ENCODE data around the gene ZNF723. TPM values are rescaled to one million over a fixed set of nuclear protein-coding genes. Genes with fewer than 3 reads are reported as not detected.
"Not testable (repeated sequence)": the region's sequence is repeated elsewhere in the genome, so short reads cannot be mapped to it uniquely, and the experiment has no call there.

Gene ZNF723
- total RNA-seq, result not detected in 2 replicates
- long read RNA-seq, result 0 reads

DNA sequence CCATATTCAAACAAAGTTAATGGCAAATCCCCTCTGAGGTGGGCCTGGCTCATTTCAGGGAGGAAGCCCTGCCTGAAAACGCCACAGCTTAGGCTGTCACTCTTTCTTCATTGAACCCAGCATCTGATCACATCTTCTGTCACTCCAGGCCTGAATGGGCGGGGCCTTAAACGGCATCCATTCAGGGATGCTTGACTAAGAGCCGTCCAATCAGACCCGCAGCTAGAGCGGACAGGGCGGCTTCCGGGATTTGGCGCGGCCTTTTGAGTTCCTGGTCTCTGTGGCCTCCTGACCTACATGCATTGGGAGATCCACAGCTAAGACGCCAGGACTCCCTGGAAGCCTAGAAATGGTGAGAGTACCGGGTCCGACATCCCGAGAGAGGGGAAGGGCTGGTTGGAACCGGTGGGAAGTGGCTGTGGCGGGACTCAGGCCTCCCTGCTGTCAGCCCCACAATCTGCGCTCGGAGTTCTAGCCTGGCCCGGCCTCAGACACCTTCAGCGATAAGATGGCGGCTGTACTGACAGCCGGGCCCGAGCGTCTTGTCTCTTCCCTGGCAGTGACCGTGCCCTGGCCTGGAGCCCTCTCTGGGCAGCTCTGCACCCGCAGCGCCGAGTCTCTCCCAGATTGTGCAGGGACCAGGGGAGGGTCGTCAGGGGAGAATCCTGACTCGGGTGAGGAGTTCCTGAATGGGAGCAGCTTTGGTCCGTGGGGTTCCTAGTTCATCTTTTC is at the start of gene ZNF723:
Gene ZNF723 (plus strand): TSS at position 261 of the 732 bp plus-strand sequence. CDS start 89 bp downstream, at position 350.
- peaks cover 17% of the 10 kb centered on the region for H3K9me3 Mint-ChIP-seq (ENCODE audit: unreplicated experiment)
- TF ChIP-seq, protein P1, sequence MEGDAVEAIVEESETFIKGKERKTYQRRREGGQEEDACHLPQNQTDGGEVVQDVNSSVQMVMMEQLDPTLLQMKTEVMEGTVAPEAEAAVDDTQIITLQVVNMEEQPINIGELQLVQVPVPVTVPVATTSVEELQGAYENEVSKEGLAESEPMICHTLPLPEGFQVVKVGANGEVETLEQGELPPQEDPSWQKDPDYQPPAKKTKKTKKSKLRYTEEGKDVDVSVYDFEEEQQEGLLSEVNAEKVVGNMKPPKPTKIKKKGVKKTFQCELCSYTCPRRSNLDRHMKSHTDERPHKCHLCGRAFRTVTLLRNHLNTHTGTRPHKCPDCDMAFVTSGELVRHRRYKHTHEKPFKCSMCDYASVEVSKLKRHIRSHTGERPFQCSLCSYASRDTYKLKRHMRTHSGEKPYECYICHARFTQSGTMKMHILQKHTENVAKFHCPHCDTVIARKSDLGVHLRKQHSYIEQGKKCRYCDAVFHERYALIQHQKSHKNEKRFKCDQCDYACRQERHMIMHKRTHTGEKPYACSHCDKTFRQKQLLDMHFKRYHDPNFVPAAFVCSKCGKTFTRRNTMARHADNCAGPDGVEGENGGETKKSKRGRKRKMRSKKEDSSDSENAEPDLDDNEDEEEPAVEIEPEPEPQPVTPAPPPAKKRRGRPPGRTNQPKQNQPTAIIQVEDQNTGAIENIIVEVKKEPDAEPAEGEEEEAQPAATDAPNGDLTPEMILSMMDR (IDR thresholded peaks at IDR 0.05), result no peak
- no peaks in the 10 kb centered on the region for H3K4me1 Mint-ChIP-seq (ENCODE audit: unreplicated experiment)
- no peak within 1 kb of the TSS for H3K27ac Mint-ChIP-seq (ENCODE audit: unreplicated experiment)
- peak; percentile 82 for DNase-seq (ENCODE audit: extremely low spot score, unreplicated experiment)
- H3K27me3 Mint-ChIP-seq (ENCODE audit: unreplicated experiment), result no peaks in the 10 kb centered on the region
- H3K36me3 Mint-ChIP-seq (ENCODE audit: unreplicated experiment), result peaks cover 2% of the 10 kb centered on the region
- no peak within 1 kb of the TSS for H3K4me3 Mint-ChIP-seq (ENCODE audit: unreplicated experiment)

DNA sequence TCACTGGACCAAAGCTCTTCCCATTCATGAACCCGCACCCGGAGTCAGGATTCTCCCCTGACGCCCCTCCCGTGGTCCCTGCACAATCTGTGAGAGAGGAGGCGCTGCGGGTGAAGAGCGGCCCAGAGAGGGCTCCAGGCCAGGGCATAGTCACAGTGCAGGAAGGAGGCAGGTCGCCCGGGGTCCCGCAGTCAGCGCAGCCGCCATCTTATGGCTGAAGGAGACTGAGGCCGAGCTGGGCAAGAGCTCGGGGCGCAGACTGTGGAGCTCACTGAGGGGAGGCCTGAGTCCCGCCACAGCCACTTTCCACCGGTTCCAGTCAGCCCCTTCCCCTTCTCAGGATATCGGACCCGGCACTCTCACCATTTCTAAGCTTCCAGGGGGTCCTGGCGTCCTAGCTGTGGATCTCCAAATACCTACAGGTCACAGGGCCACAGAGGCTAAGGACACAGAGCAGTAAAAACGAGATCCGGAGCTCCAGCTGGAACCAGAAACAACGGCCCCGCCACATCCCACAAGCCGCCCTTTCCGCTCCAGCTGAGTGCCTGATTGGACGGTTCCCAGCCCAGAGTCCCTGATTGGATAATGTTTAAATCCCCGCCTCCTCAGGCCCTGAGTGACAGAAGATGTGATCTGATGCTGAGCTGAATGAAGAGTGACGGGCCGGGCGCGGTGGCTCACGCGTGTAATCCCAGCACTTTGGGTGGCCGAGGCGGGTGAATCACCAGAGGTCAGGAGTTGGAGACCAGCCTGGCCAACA is 48.3 kb upstream of the ZNF723 start, which contains the start of gene ZNF99:
Gene ZNF99 (minus strand): TSS at position 501 of the 760 bp plus-strand sequence. CDS start 135 bp downstream, at position 366.
- no peak within 1 kb of the TSS for H3K4me3 Mint-ChIP-seq (ENCODE audit: unreplicated experiment)
- H3K27me3 Mint-ChIP-seq (ENCODE audit: unreplicated experiment), result no peaks in the 10 kb centered on the region
- TF ChIP-seq, protein P1 (IDR thresholded peaks at IDR 0.05), result no peak
- peaks cover 5% of the 10 kb centered on the region for H3K36me3 Mint-ChIP-seq (ENCODE audit: unreplicated experiment)
- no peak within 1 kb of the TSS for H3K27ac Mint-ChIP-seq (ENCODE audit: unreplicated experiment)
- H3K9me3 Mint-ChIP-seq (ENCODE audit: unreplicated experiment), result peaks cover 21% of the 10 kb centered on the region
- no peaks in the 10 kb centered on the region for H3K4me1 Mint-ChIP-seq (ENCODE audit: unreplicated experiment)
- DNase-seq (ENCODE audit: extremely low spot score, unreplicated experiment), result no peak

DNA sequence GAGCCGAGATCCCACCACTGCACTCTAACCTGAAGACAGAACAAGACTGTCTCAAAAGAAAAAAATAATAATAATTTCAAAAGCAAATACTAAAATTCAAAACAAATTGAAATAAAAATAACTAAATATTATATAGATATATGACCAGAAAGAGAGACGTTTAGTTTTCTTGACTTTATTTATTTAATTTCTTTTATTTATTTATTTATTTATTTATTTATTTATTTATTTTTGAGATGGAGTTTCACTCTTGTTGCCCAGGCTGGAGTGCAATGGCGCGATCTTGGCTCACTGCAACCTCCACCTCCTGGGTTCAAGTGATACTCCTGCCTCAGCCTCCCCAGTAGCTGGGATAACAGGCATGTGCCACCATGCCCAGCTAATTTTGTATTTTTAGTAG is 39.2 kb upstream of the ZNF723 start:
- not testable (repeated sequence) for H3K36me3 Mint-ChIP-seq (ENCODE audit: unreplicated experiment); H3K27ac Mint-ChIP-seq (ENCODE audit: unreplicated experiment); H3K27me3 Mint-ChIP-seq (ENCODE audit: unreplicated experiment); DNase-seq (ENCODE audit: extremely low spot score, unreplicated experiment); H3K4me3 Mint-ChIP-seq (ENCODE audit: unreplicated experiment); H3K4me1 Mint-ChIP-seq (ENCODE audit: unreplicated experiment)
- peaks cover 49% of the 10 kb centered on the region for H3K9me3 Mint-ChIP-seq (ENCODE audit: unreplicated experiment)

DNA sequence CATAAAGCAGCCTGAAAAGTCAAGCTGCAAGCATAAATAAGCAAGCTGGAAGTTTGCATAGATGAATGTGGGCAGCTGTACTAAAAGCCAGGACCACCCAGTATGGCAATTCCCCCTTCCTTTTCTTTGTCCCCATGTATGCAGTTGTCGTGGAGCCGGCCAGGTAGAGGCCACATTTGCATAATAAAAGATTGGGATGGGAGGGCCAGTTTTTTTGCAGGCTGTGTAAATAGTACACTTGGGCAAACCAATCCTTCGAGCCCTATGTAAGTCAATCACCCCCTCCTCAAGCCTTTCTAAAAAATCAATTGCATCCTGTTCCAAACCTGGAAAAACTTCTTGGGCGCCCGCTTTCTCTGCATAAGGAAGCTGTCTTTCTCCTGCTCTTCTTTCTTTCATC is 35.1 kb upstream of the ZNF723 start:
- Mint-ChIP-seq H3K4me3 (ENCODE audit: unreplicated experiment) (no peak overlapping the region), H3K27ac (ENCODE audit: unreplicated experiment) (no peak overlapping the region), H3K4me1 (ENCODE audit: unreplicated experiment) (no peaks in the 10 kb centered on the region), H3K9me3 (ENCODE audit: unreplicated experiment) (peaks cover 48% of the 10 kb centered on the region), H3K36me3 (ENCODE audit: unreplicated experiment) (peaks cover 3% of the 10 kb centered on the region), H3K27me3 (ENCODE audit: unreplicated experiment) (no peaks in the 10 kb centered on the region)
- DNase-seq (ENCODE audit: extremely low spot score, unreplicated experiment), result peak; percentile 23
- TF ChIP-seq, protein P1 (IDR thresholded peaks at IDR 0.05), result no peak

DNA sequence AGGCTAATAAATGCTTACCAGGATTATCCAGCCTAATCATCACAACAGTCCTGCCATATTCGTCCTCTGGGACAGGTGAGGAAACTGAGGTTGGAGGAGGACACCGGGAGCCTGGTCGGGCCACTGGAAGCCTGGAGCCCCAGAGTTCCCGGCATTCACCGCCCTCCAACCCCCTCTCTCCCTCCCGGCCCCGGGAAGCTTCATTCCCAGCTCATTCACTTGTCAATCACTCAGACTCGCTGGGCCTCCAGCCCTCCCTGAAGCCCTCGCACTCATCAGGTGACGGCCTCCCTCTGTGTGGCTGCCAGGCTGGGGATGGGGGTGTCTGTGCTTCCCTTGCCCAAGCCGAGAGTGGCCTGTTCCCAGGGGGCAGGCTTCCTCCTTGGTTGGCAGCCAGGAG is 25.7 kb upstream of the ZNF723 start:
- no peak overlapping the region for H3K27ac Mint-ChIP-seq (ENCODE audit: unreplicated experiment)
- no peaks in the 10 kb centered on the region for H3K27me3 Mint-ChIP-seq (ENCODE audit: unreplicated experiment)
- TF ChIP-seq, protein P1 (IDR thresholded peaks at IDR 0.05), result no peak
- H3K9me3 Mint-ChIP-seq (ENCODE audit: unreplicated experiment), result peaks cover 25% of the 10 kb centered on the region
- peaks cover 3% of the 10 kb centered on the region for H3K36me3 Mint-ChIP-seq (ENCODE audit: unreplicated experiment)
- peak; percentile 85 for DNase-seq (ENCODE audit: extremely low spot score, unreplicated experiment)
- H3K4me1 Mint-ChIP-seq (ENCODE audit: unreplicated experiment), result no peaks in the 10 kb centered on the region
- H3K4me3 Mint-ChIP-seq (ENCODE audit: unreplicated experiment), result no peak overlapping the region

Measured in osteocyte (in vitro differentiated cells).